ENCODE results near the gene LRP2. TPM values are rescaled to one million over a fixed set of nuclear protein-coding genes. Genes with fewer than 3 reads are reported as not detected.

The LRP2 gene
- total RNA-seq, 6 donors from 2014 or later = 20.0 to 56.5 (median 27.5) TPM

DNA sequence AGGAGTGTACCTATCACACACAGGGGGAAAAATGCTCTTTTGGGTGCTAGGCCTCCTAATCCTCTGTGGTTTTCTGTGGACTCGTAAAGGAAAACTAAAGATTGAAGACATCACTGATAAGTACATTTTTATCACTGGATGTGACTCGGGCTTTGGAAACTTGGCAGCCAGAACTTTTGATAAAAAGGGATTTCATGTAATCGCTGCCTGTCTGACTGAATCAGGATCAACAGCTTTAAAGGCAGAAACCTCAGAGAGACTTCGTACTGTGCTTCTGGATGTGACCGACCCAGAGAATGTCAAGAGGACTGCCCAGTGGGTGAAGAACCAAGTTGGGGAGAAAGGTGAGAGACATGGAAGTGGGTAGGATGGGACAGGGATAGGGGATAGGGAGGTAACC lies 280.8 kb downstream of the LRP2 start:
- no peaks in the 10 kb centered on the region for H3K36me3 ChIP-seq
- no peaks in the 10 kb centered on the region for H3K27me3 ChIP-seq
- TF ChIP-seq POLR2A (IDR thresholded peaks at IDR 0.05) (no peak), EP300 (IDR thresholded peaks at IDR 0.05) (no peak), POLR2AphosphoS5 (IDR thresholded peaks at IDR 0.05) (no peak)
- TF ChIP-seq, protein P1, sequence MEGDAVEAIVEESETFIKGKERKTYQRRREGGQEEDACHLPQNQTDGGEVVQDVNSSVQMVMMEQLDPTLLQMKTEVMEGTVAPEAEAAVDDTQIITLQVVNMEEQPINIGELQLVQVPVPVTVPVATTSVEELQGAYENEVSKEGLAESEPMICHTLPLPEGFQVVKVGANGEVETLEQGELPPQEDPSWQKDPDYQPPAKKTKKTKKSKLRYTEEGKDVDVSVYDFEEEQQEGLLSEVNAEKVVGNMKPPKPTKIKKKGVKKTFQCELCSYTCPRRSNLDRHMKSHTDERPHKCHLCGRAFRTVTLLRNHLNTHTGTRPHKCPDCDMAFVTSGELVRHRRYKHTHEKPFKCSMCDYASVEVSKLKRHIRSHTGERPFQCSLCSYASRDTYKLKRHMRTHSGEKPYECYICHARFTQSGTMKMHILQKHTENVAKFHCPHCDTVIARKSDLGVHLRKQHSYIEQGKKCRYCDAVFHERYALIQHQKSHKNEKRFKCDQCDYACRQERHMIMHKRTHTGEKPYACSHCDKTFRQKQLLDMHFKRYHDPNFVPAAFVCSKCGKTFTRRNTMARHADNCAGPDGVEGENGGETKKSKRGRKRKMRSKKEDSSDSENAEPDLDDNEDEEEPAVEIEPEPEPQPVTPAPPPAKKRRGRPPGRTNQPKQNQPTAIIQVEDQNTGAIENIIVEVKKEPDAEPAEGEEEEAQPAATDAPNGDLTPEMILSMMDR (IDR thresholded peaks at IDR 0.05) = no peak
- no peak overlapping the region for H3K4me3 ChIP-seq
- no peak overlapping the region for H3K27ac ChIP-seq
- peaks cover 0 to 4% (median 0%) of the 10 kb centered on the region in 4 donors for H3K4me1 ChIP-seq
- WGBS, 2 donors = 79 to 85% methylated on average over 5 of the region's 5 CpGs
- no peak for ATAC-seq (ENCODE audit: low FRiP score in 2 of 2)
- H3K9me3 ChIP-seq = no peaks in the 10 kb centered on the region
- no peak for DNase-seq

DNA sequence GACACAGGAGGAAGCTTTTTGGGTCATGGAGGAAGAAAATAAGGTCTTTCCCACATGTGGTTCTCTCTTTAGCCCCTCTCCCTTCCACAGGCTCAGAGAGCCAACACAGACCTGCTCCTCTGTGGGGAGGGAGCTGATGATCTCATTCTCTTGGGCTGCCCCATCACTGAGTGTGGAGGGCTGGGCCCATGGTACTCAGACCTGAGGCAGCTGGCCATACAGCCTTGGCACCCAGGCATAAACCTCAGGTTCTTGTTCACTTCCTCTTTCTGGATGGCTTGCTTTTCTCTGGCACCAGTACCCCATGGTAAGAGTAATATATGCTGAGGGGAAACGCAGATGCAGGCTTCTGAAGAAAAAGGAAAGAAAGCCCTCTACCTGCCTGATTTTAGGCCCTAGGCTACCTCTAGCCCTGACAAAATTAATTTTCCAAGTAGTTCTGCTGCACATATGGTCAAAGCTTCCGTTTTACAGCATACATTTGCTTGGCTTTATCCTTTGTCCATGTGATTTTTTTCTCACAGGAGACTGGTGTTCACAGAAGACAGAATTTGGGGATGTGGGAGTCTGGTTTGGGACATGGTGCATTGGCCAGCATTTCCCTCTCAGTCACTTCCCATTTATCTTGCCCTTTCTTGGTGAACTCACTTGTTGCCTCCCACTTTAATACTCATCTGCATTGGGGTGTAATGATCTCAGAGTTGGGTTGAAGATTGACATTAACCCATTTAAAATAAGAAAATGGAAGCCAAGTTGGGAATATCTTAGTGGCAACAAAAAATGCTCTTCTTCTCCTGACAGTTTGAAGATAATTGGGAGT lies 281.9 kb downstream of the LRP2 start:
- Histone ChIP-seq H3K27ac (peak overlapping the region in 1 of 4 donors; percentile 36), H3K4me1 (peaks cover 0 to 4% (median 0%) of the 10 kb centered on the region in 4 donors), H3K4me3 (no peak overlapping the region), H3K36me3 (no peaks in the 10 kb centered on the region), H3K9me3 (no peaks in the 10 kb centered on the region), H3K27me3 (no peaks in the 10 kb centered on the region)
- TF ChIP-seq, protein P1 (IDR thresholded peaks at IDR 0.05) = no peak
- TF ChIP-seq EP300 (IDR thresholded peaks at IDR 0.05) (no peak), POLR2A (IDR thresholded peaks at IDR 0.05) (no peak), POLR2AphosphoS5 (IDR thresholded peaks at IDR 0.05) (no peak)
- peak in 1 of 2 donors; percentile 43 for DNase-seq
- ATAC-seq (ENCODE audit: low FRiP score in 2 of 2) = peak; percentile 57 to 58
- WGBS, 2 donors = 69 to 81% methylated on average over 2 of the region's 2 CpGs

DNA sequence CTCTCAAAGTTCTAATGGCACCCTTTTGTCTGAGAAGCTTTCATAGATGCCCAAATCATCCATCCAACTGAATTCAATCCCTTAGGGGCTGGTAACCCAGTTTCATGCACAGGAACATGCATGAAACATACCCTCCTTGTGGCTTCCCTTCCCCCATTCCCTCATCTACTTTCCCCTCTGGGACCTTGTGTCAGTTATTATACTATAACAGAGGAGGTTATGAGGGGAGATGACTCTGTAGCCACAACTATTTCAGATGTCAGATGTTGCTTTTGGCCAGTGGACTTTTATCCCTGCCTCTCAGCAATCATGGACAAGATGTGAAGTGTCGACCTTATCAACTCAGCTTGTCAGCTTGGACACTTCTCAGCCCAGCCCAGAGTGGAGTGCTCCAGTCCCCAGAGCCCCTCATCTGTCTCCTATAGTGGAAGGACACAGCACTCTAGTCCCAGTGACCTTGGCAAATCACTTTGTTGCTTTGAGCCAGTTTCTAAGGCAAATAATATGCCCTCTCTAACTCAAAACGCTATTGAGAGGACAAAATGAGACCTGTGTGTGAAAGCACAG lies 284.6 kb downstream of the LRP2 start:
- Histone ChIP-seq H3K9me3 (no peaks in the 10 kb centered on the region), H3K4me3 (no peak overlapping the region), H3K36me3 (no peaks in the 10 kb centered on the region), H3K27ac (no peak overlapping the region), H3K27me3 (no peaks in the 10 kb centered on the region), H3K4me1 (peaks cover 0 to 4% (median 2%) of the 10 kb centered on the region in 4 donors)
- no peak for TF ChIP-seq POLR2AphosphoS5 (IDR thresholded peaks at IDR 0.05)
- no peak for DNase-seq
- ATAC-seq (ENCODE audit: low FRiP score in 2 of 2) = no peak
- 41 to 56% methylated on average over 2 of the region's 2 CpGs for WGBS, 2 donors

Other genes starting within 250 kb of the LRP2 start
- gene BBS5, start 117.0 kb upstream of the LRP2 start, total RNA-seq = 10 to 100 TPM in 2 of 6 donors, 1 to 10 TPM in 4; 5.8 to 20.8 (median 7.2) TPM
- 1 to 10 TPM in 3 of 6 donors, under 1 TPM in 2, not detected in 1; 0.40 to 3.1 (median 1.3) TPM for gene KLHL41, start 147.2 kb upstream of the LRP2 start, total RNA-seq
- 10 to 100 TPM; 14.7 to 21.7 (median 18.4) TPM for gene FASTKD1, start 211.3 kb upstream of the LRP2 start, total RNA-seq
- 10 to 100 TPM; 27.3 to 69.5 (median 46.2) TPM for gene PPIG, start 221.8 kb upstream of the LRP2 start, total RNA-seq

Data from upper lobe of left lung (tissue), 6 donors.